EH (cell line): Measurements from ENCODE around the gene DDX27.
"Not testable (repeated sequence)": the region's sequence is repeated elsewhere in the genome, so short reads cannot be mapped to it uniquely, and the experiment has no call there.

Source experiments
- DNase-seq: peaks from one replicate; pipeline ENCODE4 v3.0.0-alpha.2; 2015; ENCODE audit warnings: low read depth

DDX27 gene

GRCh38 chr20:49219091-49219923, at the start of gene DDX27:
Gene DDX27 (plus strand): TSS chr20:49219416. CDS start chr20:49219449, 33 bp downstream.
- peak; percentile 98 for DNase-seq

GRCh38 chr20:49169547-49169946, 49.7 kb upstream of the DDX27 start:
- DNase-seq, result no peak

- DNase-seq, result no peak
These were observed 48.5 kb upstream of the DDX27 start for GRCh38 chr20:49170714-49171113.

- no peak for DNase-seq
These were observed 47.3 kb upstream of the DDX27 start for GRCh38 chr20:49171909-49172308.

- no peak for DNase-seq
These were observed 46.8 kb upstream of the DDX27 start for GRCh38 chr20:49172413-49172812.

GRCh38 chr20:49174183-49174582, 45.0 kb upstream of the DDX27 start:
- no peak for DNase-seq

- DNase-seq, result no peak
These were observed 39.6 kb upstream of the DDX27 start for GRCh38 chr20:49179368-49180277.

- no peak for DNase-seq
These were observed 37.8 kb upstream of the DDX27 start for GRCh38 chr20:49181265-49181877.

GRCh38 chr20:49183444-49183843, 35.8 kb upstream of the DDX27 start:
- no peak for DNase-seq

GRCh38 chr20:49184084-49184501, 35.1 kb upstream of the DDX27 start:
- DNase-seq, result not testable (repeated sequence)

GRCh38 chr20:49184691-49185070, 34.5 kb upstream of the DDX27 start:
- no peak for DNase-seq

- DNase-seq, result no peak
These were observed 34.0 kb upstream of the DDX27 start for GRCh38 chr20:49185071-49185761.

GRCh38 chr20:49186535-49187329, 32.5 kb upstream of the DDX27 start:
- DNase-seq, result peak; percentile 65

GRCh38 chr20:49187330-49187850, 31.8 kb upstream of the DDX27 start:
- no peak for DNase-seq

GRCh38 chr20:49187851-49188641, 31.2 kb upstream of the DDX27 start, which contains the start of gene STAU1:
Gene STAU1 (minus strand): TSS chr20:49188334. CDS start chr20:49166201, 22,133 bp downstream.
- DNase-seq, result peak; percentile 95

GRCh38 chr20:49192944-49193518, 26.2 kb upstream of the DDX27 start:
- not testable (repeated sequence) for DNase-seq

GRCh38 chr20:49199729-49200293, 19.4 kb upstream of the DDX27 start:
- DNase-seq, result no peak

GRCh38 chr20:49203011-49203410, 16.2 kb upstream of the DDX27 start:
- DNase-seq, result no peak

- no peak for DNase-seq
These were observed 15.5 kb upstream of the DDX27 start for GRCh38 chr20:49203746-49204145.
